ENCODE results near the gene EPN1.

EPN1 gene

GRCh38 chr19:55666343-55667005 lies 8.6 kb upstream of the EPN1 start:
- Histone ChIP-seq H3K36me3 (ENCODE audit: control insufficient read depth, insufficient read depth, low read length) (no peaks in the 10 kb centered on the region), H3K4me3 (ENCODE audit: low read depth, low read length) (no peak overlapping the region), H3K4me2 (ENCODE audit: low read length) (no peak overlapping the region), H3K79me2 (peaks cover 80% of the 10 kb centered on the region), H2AFZ (no peak overlapping the region), H3K9ac (no peak overlapping the region), H3K9me3 (ENCODE audit: control insufficient read depth, low read length) (no peaks in the 10 kb centered on the region), H3K4me1 (peaks cover 5% of the 10 kb centered on the region), H3K27ac (no peak overlapping the region), H3K27me3 (ENCODE audit: control insufficient read depth, insufficient read depth, low read length) (no peaks in the 10 kb centered on the region)
- TF ChIP-seq CTCF (IDR thresholded peaks at IDR 0.05) = no peak

GRCh38 chr19:55667006-55667381 lies 8.0 kb upstream of the EPN1 start:
- Histone ChIP-seq H3K4me3 (ENCODE audit: low read depth, low read length) (no peak overlapping the region), H3K36me3 (ENCODE audit: control insufficient read depth, insufficient read depth, low read length) (no peaks in the 10 kb centered on the region), H2AFZ (no peak overlapping the region), H3K9me3 (ENCODE audit: control insufficient read depth, low read length) (no peaks in the 10 kb centered on the region), H3K9ac (no peak overlapping the region), H3K4me1 (peaks cover 5% of the 10 kb centered on the region), H3K27me3 (ENCODE audit: control insufficient read depth, insufficient read depth, low read length) (no peaks in the 10 kb centered on the region), H3K4me2 (ENCODE audit: low read length) (no peak overlapping the region), H3K79me2 (peaks cover 75% of the 10 kb centered on the region), H3K27ac (no peak overlapping the region)
- TF ChIP-seq CTCF (IDR thresholded peaks at IDR 0.05) = no peak

DNA sequence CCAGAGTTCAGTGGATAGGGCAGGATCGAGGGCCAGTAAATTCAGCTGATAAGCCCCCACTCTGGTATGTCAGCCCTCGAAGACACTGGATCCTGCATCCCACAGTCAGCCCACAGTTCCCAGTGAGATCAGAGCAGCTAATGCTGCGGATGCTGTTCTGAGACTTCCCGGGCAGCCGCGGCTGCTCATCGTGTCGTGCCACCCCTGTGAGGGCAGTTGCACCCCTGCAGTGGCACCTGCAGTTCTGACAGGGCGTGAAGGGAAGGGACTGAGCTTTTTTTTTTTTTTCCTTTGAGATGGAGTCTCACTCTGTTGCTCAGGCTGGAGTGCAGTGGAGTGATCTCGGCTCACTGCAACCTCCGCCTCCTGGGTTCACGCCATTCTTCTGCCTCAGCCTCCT lies 7.5 kb upstream of the EPN1 start:
- Histone ChIP-seq H3K79me2 (peaks cover 70% of the 10 kb centered on the region), H3K27ac (no peak overlapping the region), H3K4me3 (ENCODE audit: low read depth, low read length) (no peak overlapping the region), H3K9me3 (ENCODE audit: control insufficient read depth, low read length) (no peaks in the 10 kb centered on the region), H3K9ac (no peak overlapping the region), H3K4me1 (peaks cover 5% of the 10 kb centered on the region), H3K27me3 (ENCODE audit: control insufficient read depth, insufficient read depth, low read length) (no peaks in the 10 kb centered on the region), H2AFZ (no peak overlapping the region), H3K4me2 (ENCODE audit: low read length) (no peak overlapping the region), H3K36me3 (ENCODE audit: control insufficient read depth, insufficient read depth, low read length) (no peaks in the 10 kb centered on the region)
- no peak for TF ChIP-seq CTCF (IDR thresholded peaks at IDR 0.05)

GRCh38 chr19:55667958-55668357 lies 7.1 kb upstream of the EPN1 start:
- H3K9ac ChIP-seq = no peak overlapping the region
- no peak overlapping the region for H3K4me2 ChIP-seq (ENCODE audit: low read length)
- H3K27me3 ChIP-seq (ENCODE audit: control insufficient read depth, insufficient read depth, low read length) = no peaks in the 10 kb centered on the region
- no peak overlapping the region for H2AFZ ChIP-seq
- peaks cover 65% of the 10 kb centered on the region for H3K79me2 ChIP-seq
- no peaks in the 10 kb centered on the region for H3K9me3 ChIP-seq (ENCODE audit: control insufficient read depth, low read length)
- no peak overlapping the region for H3K4me3 ChIP-seq (ENCODE audit: low read depth, low read length)
- H3K4me1 ChIP-seq = peaks cover 5% of the 10 kb centered on the region
- H3K36me3 ChIP-seq (ENCODE audit: control insufficient read depth, insufficient read depth, low read length) = no peaks in the 10 kb centered on the region
- no peak for TF ChIP-seq CTCF (IDR thresholded peaks at IDR 0.05)
- H3K27ac ChIP-seq = no peak overlapping the region

Data from parathyroid adenoma (tissue), 2 donors.